Peyer's patch (tissue), 4 donors: ENCODE data around the gene CPNE6. TPM values are rescaled to one million over a fixed set of nuclear protein-coding genes. Genes with fewer than 3 reads are reported as not detected.
A peak's percentile ranks its signal among the peaks of the same experiment; 100 is the strongest.

Experiments
- DNase-seq, 3 donors: peaks; one replicate each; pipeline ENCODE4 v3.0.0-alpha.2; 2017 to 2019
- H3K27ac ChIP-seq, 4 donors: fragments of 200-600 bp; sonication (generic); one replicate each; pipeline ENCODE4 v1.5.1; 2016 to 2019
- H3K27me3 ChIP-seq, 2 donors: fragments of 200-600 bp; sonication (generic); one replicate each; pipeline ENCODE4 v1.5.1; 2019
- H3K36me3 ChIP-seq, 3 donors: fragments of 200-600 bp; sonication (generic); one replicate each; pipeline ENCODE4 v1.5.1; 2016 to 2019
- H3K4me1 ChIP-seq, 4 donors: fragments of 200-600 bp; sonication (generic); one replicate each; pipeline ENCODE4 v1.5.1; 2016 to 2019
- H3K4me3 ChIP-seq, 4 donors: fragments of 200-600 bp; sonication (generic); 1 replicate in 3 of 4; 2 replicates in 1 of 4; pipeline ENCODE4 v1.5.1; 2016 to 2019; ENCODE audit warnings: mild to moderate bottlenecking in 1 of 4
- H3K9me3 ChIP-seq, 4 donors: fragments of 200-600 bp; sonication (generic); one replicate each; pipeline ENCODE4 v1.5.1; 2016 to 2019; ENCODE audit warnings: mild to moderate bottlenecking in 1 of 4
- CTCF ChIP-seq, 6 experiments: fragments of 450-650 bp in 4 of 6; fragments of 200-600 bp in 2 of 6; sonication (generic) in 1 of 6; IDR thresholded peaks; one replicate each; pipeline ENCODE4 v1.5.1; 2017 to 2019; ENCODE audit warnings: antibody characterized with exemption in 6 of 6, mild to moderate bottlenecking in 3 of 6, moderate library complexity in 1 of 6
- POLR2A ChIP-seq, 2 donors: fragments of 450-650 bp; IDR thresholded peaks; one replicate each; pipeline ENCODE4 v1.5.1; 2017; ENCODE audit warnings: antibody characterized with exemption in 2 of 2, mild to moderate bottlenecking in 2 of 2, moderate library complexity in 2 of 2
- total RNA-seq, 4 donors: library from RNA; depleted of rRNA; stranded (reverse); fragments of >200 nt; gene quantifications; one replicate each; pipeline ENCODE4 v1.1.0, GENCODE V29; 2016

CPNE6 gene
- total RNA-seq, 4 donors from 2014 or later: 1.9 to 4.6 (median 3.6) TPM; not detected in 1

- DNase-seq: no peak
- TF ChIP-seq POLR2A (IDR thresholded peaks at IDR 0.05) (peak in 1 of 2 donors; percentile 4), CTCF (IDR thresholded peaks at IDR 0.05) (no peak)
- H3K4me3 ChIP-seq: peak overlapping the region; percentile 67 to 95 (median 77)
- H3K9me3 ChIP-seq: no peaks in the 10 kb centered on the region
- H3K27me3 ChIP-seq: no peaks in the 10 kb centered on the region
- H3K27ac ChIP-seq: peak overlapping the region; percentile 86 to 98 (median 92)
- peaks cover 0 to 12% (median 5%) of the 10 kb centered on the region in 4 donors for H3K4me1 ChIP-seq
- no peaks in the 10 kb centered on the region for H3K36me3 ChIP-seq
These were observed 10.4 kb downstream of the CPNE6 start for GRCh38 chr14:24081739-24082211.

GRCh38 chr14:24082411-24083080 lies 11.2 kb downstream of the CPNE6 start:
- H3K4me3 ChIP-seq: no peak overlapping the region
- no peaks in the 10 kb centered on the region for H3K27me3 ChIP-seq
- no peak overlapping the region for H3K27ac ChIP-seq
- H3K4me1 ChIP-seq: peaks cover 0 to 12% (median 5%) of the 10 kb centered on the region in 4 donors
- TF ChIP-seq CTCF (IDR thresholded peaks at IDR 0.05): no peak
- no peak for TF ChIP-seq POLR2A (IDR thresholded peaks at IDR 0.05)
- H3K9me3 ChIP-seq: no peaks in the 10 kb centered on the region
- no peaks in the 10 kb centered on the region for H3K36me3 ChIP-seq
- no peak for DNase-seq

GRCh38 chr14:24083462-24083861 lies 12.1 kb downstream of the CPNE6 start:
- Histone ChIP-seq H3K9me3 (no peaks in the 10 kb centered on the region), H3K27ac (no peak overlapping the region), H3K36me3 (no peaks in the 10 kb centered on the region), H3K4me1 (peaks cover 0 to 12% (median 5%) of the 10 kb centered on the region in 4 donors), H3K27me3 (no peaks in the 10 kb centered on the region), H3K4me3 (no peak overlapping the region)
- TF ChIP-seq CTCF (IDR thresholded peaks at IDR 0.05) (no peak), POLR2A (IDR thresholded peaks at IDR 0.05) (no peak)
- DNase-seq: no peak

GRCh38 chr14:24084440-24084839 lies 13.1 kb downstream of the CPNE6 start:
- no peak for DNase-seq
- no peak overlapping the region for H3K4me3 ChIP-seq
- no peaks in the 10 kb centered on the region for H3K27me3 ChIP-seq
- H3K36me3 ChIP-seq: no peaks in the 10 kb centered on the region
- H3K9me3 ChIP-seq: no peaks in the 10 kb centered on the region
- TF ChIP-seq POLR2A (IDR thresholded peaks at IDR 0.05) (no peak), CTCF (IDR thresholded peaks at IDR 0.05) (no peak)
- H3K4me1 ChIP-seq: peaks cover 0 to 12% (median 5%) of the 10 kb centered on the region in 4 donors
- H3K27ac ChIP-seq: no peak overlapping the region

GRCh38 chr14:24085215-24085614 lies 13.9 kb downstream of the CPNE6 start:
- no peaks in the 10 kb centered on the region for H3K36me3 ChIP-seq
- TF ChIP-seq POLR2A (IDR thresholded peaks at IDR 0.05) (no peak), CTCF (IDR thresholded peaks at IDR 0.05) (no peak)
- no peak overlapping the region for H3K4me3 ChIP-seq
- H3K27ac ChIP-seq: no peak overlapping the region
- H3K4me1 ChIP-seq: peaks cover 0 to 9% (median 5%) of the 10 kb centered on the region in 4 donors
- H3K27me3 ChIP-seq: no peaks in the 10 kb centered on the region
- H3K9me3 ChIP-seq: no peaks in the 10 kb centered on the region
- DNase-seq: no peak
